ENCODE results near the gene PRDM1. TPM values are rescaled to one million over a fixed set of nuclear protein-coding genes. Genes with fewer than 3 reads are reported as not detected.

Gene PRDM1
- total RNA-seq, 1 donor from 2014 or later = 16.4 TPM

DNA sequence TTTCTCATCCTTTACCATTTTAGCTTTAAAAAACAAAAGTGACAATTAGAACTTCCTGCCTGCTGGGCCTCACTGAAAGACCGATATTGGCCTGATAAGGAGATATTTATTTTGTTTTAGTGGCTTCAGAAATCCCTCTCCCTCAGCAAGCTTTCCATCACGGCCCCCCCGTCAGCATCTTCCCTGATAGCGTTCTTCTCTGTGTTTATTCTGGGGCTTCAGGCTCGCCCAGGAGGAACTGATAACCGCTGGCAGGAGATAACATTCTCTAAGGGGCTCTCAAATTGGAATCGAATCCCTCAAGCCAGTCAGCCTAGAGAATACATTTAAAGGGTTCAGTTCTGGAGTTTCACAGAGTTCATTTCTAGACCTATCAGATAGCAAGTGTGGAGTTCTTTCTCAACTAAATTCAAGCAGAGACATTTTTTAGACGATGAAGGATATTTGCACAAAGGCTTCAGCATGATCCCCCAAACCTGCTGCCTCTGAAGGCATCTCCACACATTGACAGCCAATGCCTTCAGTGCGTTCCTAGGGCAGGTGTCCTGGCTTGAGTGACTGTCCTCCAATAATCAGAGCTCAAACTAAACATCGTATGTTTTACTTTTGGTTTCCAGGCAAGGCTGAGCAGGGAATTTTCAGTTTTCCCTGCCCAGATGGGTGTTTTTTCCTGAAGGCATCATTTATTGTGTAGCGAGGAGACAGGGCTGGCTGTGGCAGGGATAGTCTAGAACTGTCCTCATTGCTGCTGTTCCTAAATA lies 17.0 kb downstream of the PRDM1 start:
- Mint-ChIP-seq H3K27me3 (no peaks in the 10 kb centered on the region), H3K27ac (peak overlapping the region; percentile 21), H3K4me1 (peaks cover 55% of the 10 kb centered on the region), H3K36me3 (ENCODE audit: low read depth) (peaks cover 42% of the 10 kb centered on the region), H3K9me3 (no peaks in the 10 kb centered on the region), H3K4me3 (peak overlapping the region; percentile 69)
- no peak for TF ChIP-seq CTCF (IDR thresholded peaks at IDR 0.05)
- CTCF ChIA-PET = interaction anchor here (0.7 to 1.5 kb wide), 2 partner anchors 120 to 133 kb away, joined by 3 to 4 read pairs; no protein-coding TSS in a partner anchor
- ATAC-seq (ENCODE audit: low read depth) (no peak), DNase-seq (no peak)
- POLR2A ChIA-PET = interaction anchor here (0.5 to 2.6 kb wide), 4 partner anchors 11 to 111 kb away, joined by 3 to 7 read pairs (median 4); partner anchors contain the start of gene PRDM1
- intact Hi-C loops (cut with micrococcal nuclease) = loop anchor here (1.0 kb wide), 1 partner anchor 11 kb away; no protein-coding TSS in a partner anchor

DNA sequence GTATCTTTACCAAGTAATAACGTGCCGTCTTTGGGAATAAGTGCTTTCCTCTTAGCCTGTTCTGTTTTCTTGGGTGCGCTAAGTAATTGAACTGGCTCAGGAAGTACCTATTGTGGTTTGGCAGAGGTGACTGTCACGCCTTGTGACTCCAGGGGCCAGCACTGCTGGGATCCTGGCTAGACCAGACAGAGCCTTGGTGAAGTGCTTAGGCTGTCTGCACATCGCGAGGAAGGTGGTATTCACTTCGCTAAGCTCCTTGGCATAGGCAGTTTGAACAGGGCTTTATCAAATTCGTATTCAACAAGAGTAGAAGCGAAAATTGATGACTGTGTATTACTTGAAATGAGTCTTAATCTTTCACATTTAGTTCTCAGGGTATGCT lies 17.6 kb downstream of the PRDM1 start:
- CTCF ChIA-PET = interaction anchor here (0.7 to 1.5 kb wide), 2 partner anchors 120 to 133 kb away, joined by 3 to 4 read pairs; no protein-coding TSS in a partner anchor
- no peaks in the 10 kb centered on the region for H3K27me3 Mint-ChIP-seq
- no peak for DNase-seq
- H3K9me3 Mint-ChIP-seq = no peaks in the 10 kb centered on the region
- intact Hi-C loops (cut with micrococcal nuclease) = loop anchor here (1.0 kb wide), 1 partner anchor 11 kb away; no protein-coding TSS in a partner anchor
- TF ChIP-seq CTCF (IDR thresholded peaks at IDR 0.05) = no peak
- H3K27ac Mint-ChIP-seq = peak overlapping the region; percentile 21
- H3K4me1 Mint-ChIP-seq = peaks cover 49% of the 10 kb centered on the region
- H3K36me3 Mint-ChIP-seq (ENCODE audit: low read depth) = peaks cover 47% of the 10 kb centered on the region
- H3K4me3 Mint-ChIP-seq = peak overlapping the region; percentile 69
- ATAC-seq (ENCODE audit: low read depth) = peak; percentile 59
- POLR2A ChIA-PET = interaction anchor here (0.5 to 2.6 kb wide), 5 partner anchors 10 to 111 kb away, joined by 3 to 7 read pairs (median 4); partner anchors contain the start of gene PRDM1

DNA sequence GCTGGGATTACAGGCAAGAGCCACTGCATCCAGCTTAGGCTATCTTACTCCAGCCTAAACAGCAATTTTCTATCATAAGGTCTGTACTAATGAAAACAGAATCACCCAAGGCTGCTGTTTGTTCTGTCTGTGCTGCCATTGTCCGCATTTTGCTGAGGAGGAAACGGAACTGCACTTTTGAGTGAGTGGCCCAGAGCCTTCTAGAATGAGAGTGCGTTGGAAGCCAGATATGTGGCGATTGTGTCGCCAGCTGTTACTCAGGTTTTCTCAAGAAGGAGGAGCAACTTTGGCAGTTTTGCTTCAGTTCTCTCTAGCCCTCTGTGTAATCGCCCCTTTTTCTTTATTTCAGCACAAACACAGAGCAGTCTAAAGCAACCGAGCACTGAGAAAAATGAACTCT lies 18.3 kb downstream of the PRDM1 start:
- Mint-ChIP-seq H3K36me3 (ENCODE audit: low read depth) (peaks cover 47% of the 10 kb centered on the region), H3K27me3 (no peaks in the 10 kb centered on the region), H3K4me3 (no peak overlapping the region), H3K9me3 (no peaks in the 10 kb centered on the region), H3K27ac (no peak overlapping the region), H3K4me1 (peaks cover 42% of the 10 kb centered on the region)
- DNase-seq (no peak), ATAC-seq (ENCODE audit: low read depth) (no peak)
- TF ChIP-seq CTCF (IDR thresholded peaks at IDR 0.05) = no peak
- intact Hi-C loops (cut with micrococcal nuclease) = no loop called here
- ChIA-PET CTCF (interaction anchor here (1.5 to 1.8 kb wide), 2 partner anchors 119 kb away, joined by 4 to 5 read pairs; no protein-coding TSS in a partner anchor), POLR2A (interaction anchor here (0.6 to 2.6 kb wide), 4 partner anchors 11 to 203 kb away, joined by 3 to 7 read pairs (median 3); no protein-coding TSS in a partner anchor)

GRCh38 chr6:106104941-106105340 lies 18.8 kb downstream of the PRDM1 start:
- Mint-ChIP-seq H3K36me3 (ENCODE audit: low read depth) (peaks cover 47% of the 10 kb centered on the region), H3K27ac (no peak overlapping the region), H3K4me1 (peaks cover 39% of the 10 kb centered on the region)

More at GRCh38 chr6:106104941-106105340, 18.8 kb downstream of the PRDM1 start:
- H3K4me3 Mint-ChIP-seq = no peak overlapping the region
- no peak for ATAC-seq (ENCODE audit: low read depth)
- ChIA-PET CTCF (interaction anchor here (1.8 kb wide), 1 partner anchor 118 kb away, joined by 5 read pairs; no protein-coding TSS in a partner anchor), POLR2A (no interaction called here)
- no peak for DNase-seq
- H3K27me3 Mint-ChIP-seq = no peaks in the 10 kb centered on the region
- no peaks in the 10 kb centered on the region for H3K9me3 Mint-ChIP-seq
- intact Hi-C loops (cut with micrococcal nuclease) = no loop called here
- no peak for TF ChIP-seq CTCF (IDR thresholded peaks at IDR 0.05)

All from activated B cell treated with CpG ODN at 0.5 μM for 24 hours (primary cell).